Measurements from ENCODE around the gene ERMAP. TPM values are rescaled to one million over a fixed set of nuclear protein-coding genes. Genes with fewer than 3 reads are reported as not detected.

The ERMAP gene
- total and polyA plus RNA-seq, 2 of the 8 experiments (the other 6 are each of a cell fraction or from before 2014, with no cell fraction given), result 2.5 to 3.9 TPM

- no peaks in the 10 kb centered on the region for H3K79me2 ChIP-seq (ENCODE audit: control insufficient read depth in 1 of 2, insufficient read depth in 2 of 2, low read length in 2 of 2)
- H3K4me2 ChIP-seq (ENCODE audit: insufficient read depth in 1 of 2, low read depth in 2 of 2, low read length in 2 of 2), result no peak overlapping the region
- TF ChIP-seq ZNF274 (IDR thresholded peaks at IDR 0.05; ENCODE audit: borderline replicate concordance, extremely low read depth, low read length) (no peak), SP4 (IDR thresholded peaks at IDR 0.05; ENCODE audit: low read length) (no peak), FOSL1 (IDR thresholded peaks at IDR 0.05; ENCODE audit: insufficient read depth, low read depth, low read length) (no peak), CTCF (IDR thresholded peaks at IDR 0.05; ENCODE audit: control extremely low read depth in 1 of 3, insufficient read depth in 1 of 3, low read depth in 1 of 3, low read length in 3 of 3) (no peak), RBBP5 (IDR thresholded peaks at IDR 0.05; ENCODE audit: borderline replicate concordance, low read depth, low read length) (no peak), RFX5 (IDR thresholded peaks at IDR 0.05; ENCODE audit: borderline replicate concordance, low read depth, low read length) (no peak), YY1 (IDR thresholded peaks at IDR 0.05; ENCODE audit: low read depth, low read length) (no peak), JUND (IDR thresholded peaks at IDR 0.05; ENCODE audit: low read length) (no peak), CHD2 (IDR thresholded peaks at IDR 0.05; ENCODE audit: low read length) (no peak)
- TF ChIP-seq, protein P1, sequence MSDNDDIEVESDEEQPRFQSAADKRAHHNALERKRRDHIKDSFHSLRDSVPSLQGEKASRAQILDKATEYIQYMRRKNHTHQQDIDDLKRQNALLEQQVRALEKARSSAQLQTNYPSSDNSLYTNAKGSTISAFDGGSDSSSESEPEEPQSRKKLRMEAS (IDR thresholded peaks at IDR 0.05), result no peak
Measured at GRCh38 chr1:42797979-42798378, 18.9 kb upstream of the ERMAP start.

More at GRCh38 chr1:42797979-42798378, 18.9 kb upstream of the ERMAP start:
- Histone ChIP-seq H3K4me3 (ENCODE audit: extremely low read depth in 1 of 4, insufficient read depth in 2 of 4, low read depth in 3 of 4, low read length in 4 of 4) (no peak overlapping the region), H3K23ac (ENCODE audit: insufficient read length) (no peak overlapping the region), H2BK15ac (ENCODE audit: low read length) (no peak overlapping the region), H3K4me1 (replicated peaks in 1 of 4; ENCODE audit: control insufficient read depth in 3 of 4, insufficient read depth in 4 of 4, low read length in 3 of 4) (no peaks in the 10 kb centered on the region), H2AK5ac (ENCODE audit: low read depth, low read length) (no peak overlapping the region), H2BK20ac (ENCODE audit: low read length) (no peak overlapping the region), H4K20me1 (replicated peaks in 1 of 2; ENCODE audit: control insufficient read depth in 1 of 2, insufficient read depth in 2 of 2, low read length in 2 of 2) (no peaks in the 10 kb centered on the region), H3K23me2 (ENCODE audit: low read depth, low read length) (no peaks in the 10 kb centered on the region), H3K56ac (replicated peaks; ENCODE audit: insufficient read length, low read depth, low read length) (no peak overlapping the region), H3K79me1 (ENCODE audit: low read depth, low read length) (no peaks in the 10 kb centered on the region), H3K27me3 (replicated peaks in 1 of 4; ENCODE audit: control insufficient read depth in 3 of 4, extremely low read depth in 1 of 4, insufficient read depth in 3 of 4, low read length in 3 of 4) (no peaks in the 10 kb centered on the region), H4K8ac (ENCODE audit: extremely low read depth, insufficient read depth, low read length) (no peak overlapping the region), H2AFZ (ENCODE audit: low read length) (no peak overlapping the region), H3K18ac (ENCODE audit: extremely low read depth, low read length) (no peak overlapping the region), H3K9ac (replicated peaks in 1 of 4; ENCODE audit: extremely low read depth in 1 of 4, low read depth in 3 of 4, low read length in 3 of 4) (no peak overlapping the region), H3K36me3 (ENCODE audit: control insufficient read depth in 2 of 4, insufficient read depth in 4 of 4, low read length in 3 of 4) (no peaks in the 10 kb centered on the region), H2BK12ac (ENCODE audit: low read depth, low read length) (no peak overlapping the region), H4K91ac (replicated peaks; ENCODE audit: insufficient read length, low read length) (no peak overlapping the region), H4K5ac (ENCODE audit: insufficient read length, low read depth, low read length) (no peak overlapping the region), H3K4ac (replicated peaks; ENCODE audit: insufficient read length, low read depth, low read length) (no peak overlapping the region), H3K14ac (ENCODE audit: insufficient read length) (no peak overlapping the region), H3K9me3 (ENCODE audit: insufficient read depth in 2 of 2, low read depth in 1 of 2, low read length in 1 of 2) (no peaks in the 10 kb centered on the region; a peak in 1 of 4 replicates), H2BK5ac (ENCODE audit: low read depth, low read length) (no peak overlapping the region), H3K27ac (ENCODE audit: low read depth, low read length) (no peak overlapping the region), H2BK120ac (replicated peaks; ENCODE audit: low read depth, low read length) (no peak overlapping the region)
- WGBS, 2 experiments (ENCODE audit: extremely low coverage in 1 of 2, insufficient coverage in 1 of 2, insufficient read length in 1 of 2, insufficient replicate concordance in 2 of 2, low coverage in 1 of 2, low lambda C conversion rate in 2 of 2, missing lambda C conversion rate in 1 of 2), result 90% methylated on average over 5 of the region's 5 CpGs; no CpG with 5 or more reads in 1 of the 2 experiments
- ChIA-PET CTCF (ENCODE audit: partially characterized antibody) (interaction anchor here (0.8 kb wide), 1 partner anchor 127 kb away, joined by 3 read pairs; no protein-coding TSS in a partner anchor), POLR2A (ENCODE audit: partially characterized antibody) (interaction anchor here (1.0 kb wide), 1 partner anchor 17 kb away, joined by 3 read pairs; no protein-coding TSS in a partner anchor)
- no peak for DNase-seq (ENCODE audit: low read depth in 1 of 2, low spot score in 2 of 2)
- no peak for FAIRE-seq

All from H1 (cell line).